ENCODE measurements around the gene PRRT3.

The PRRT3 gene

DNA sequence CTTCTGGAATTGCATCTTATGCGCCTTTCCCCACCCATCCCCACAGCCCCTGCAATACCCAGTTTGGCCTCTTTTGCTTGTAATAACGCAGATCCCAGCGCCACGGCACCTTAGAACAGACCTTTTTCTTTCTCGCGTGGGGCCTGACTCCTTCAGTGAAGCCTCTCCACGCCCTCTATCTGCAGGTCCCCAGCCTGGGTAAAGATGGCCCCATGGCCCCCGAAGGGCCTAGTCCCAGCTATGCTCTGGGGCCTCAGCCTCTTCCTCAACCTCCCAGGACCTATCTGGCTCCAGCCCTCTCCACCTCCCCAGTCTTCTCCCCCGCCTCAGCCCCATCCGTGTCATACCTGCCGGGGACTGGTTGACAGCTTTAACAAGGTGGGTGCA is 18.0 kb downstream of the PRRT3 start:
- H3F3A ChIP-seq (ENCODE audit: insufficient read depth), result 0 out of 2 replicates have a peak, but pooled peaks cover 4% of the 10 kb centered on the region
- H3K79me2 ChIP-seq (ENCODE audit: insufficient read depth, low read length), result no peaks in the 10 kb centered on the region
- TF ChIP-seq, protein P1, sequence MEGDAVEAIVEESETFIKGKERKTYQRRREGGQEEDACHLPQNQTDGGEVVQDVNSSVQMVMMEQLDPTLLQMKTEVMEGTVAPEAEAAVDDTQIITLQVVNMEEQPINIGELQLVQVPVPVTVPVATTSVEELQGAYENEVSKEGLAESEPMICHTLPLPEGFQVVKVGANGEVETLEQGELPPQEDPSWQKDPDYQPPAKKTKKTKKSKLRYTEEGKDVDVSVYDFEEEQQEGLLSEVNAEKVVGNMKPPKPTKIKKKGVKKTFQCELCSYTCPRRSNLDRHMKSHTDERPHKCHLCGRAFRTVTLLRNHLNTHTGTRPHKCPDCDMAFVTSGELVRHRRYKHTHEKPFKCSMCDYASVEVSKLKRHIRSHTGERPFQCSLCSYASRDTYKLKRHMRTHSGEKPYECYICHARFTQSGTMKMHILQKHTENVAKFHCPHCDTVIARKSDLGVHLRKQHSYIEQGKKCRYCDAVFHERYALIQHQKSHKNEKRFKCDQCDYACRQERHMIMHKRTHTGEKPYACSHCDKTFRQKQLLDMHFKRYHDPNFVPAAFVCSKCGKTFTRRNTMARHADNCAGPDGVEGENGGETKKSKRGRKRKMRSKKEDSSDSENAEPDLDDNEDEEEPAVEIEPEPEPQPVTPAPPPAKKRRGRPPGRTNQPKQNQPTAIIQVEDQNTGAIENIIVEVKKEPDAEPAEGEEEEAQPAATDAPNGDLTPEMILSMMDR (IDR thresholded peaks at IDR 0.05; ENCODE audit: insufficient read depth, low read length, poor library complexity, severe bottlenecking), result peak; percentile 10
- no peak for TF ChIP-seq EZH2phosphoT487 (conservative IDR thresholded peaks at IDR 0.05; ENCODE audit: low read length)
- H3K9me2 ChIP-seq (replicated peaks; ENCODE audit: insufficient read depth, low read length), result no peaks in the 10 kb centered on the region
- H3K36me3 ChIP-seq (ENCODE audit: low read length), result no peaks in the 10 kb centered on the region
- peak overlapping the region; percentile 86 for H2AFZ ChIP-seq (ENCODE audit: low read depth, low read length, severe bottlenecking)
- no peaks in the 10 kb centered on the region for H3K27me3 ChIP-seq (ENCODE audit: low read length)
- no peaks in the 10 kb centered on the region for H3K9me3 ChIP-seq (ENCODE audit: insufficient read depth, low read length)
- H3K4me3 ChIP-seq (ENCODE audit: insufficient read depth, low read length, poor library complexity, severe bottlenecking), result peak overlapping the region; percentile 74
- peak overlapping the region; percentile 74 for H3K9ac ChIP-seq (ENCODE audit: low read length)
- H4K20me1 ChIP-seq (ENCODE audit: low read depth, low read length), result no peaks in the 10 kb centered on the region
- H3K4me2 ChIP-seq (ENCODE audit: low read depth, low read length, poor library complexity, severe bottlenecking), result peak overlapping the region; percentile 82
- peak overlapping the region; percentile 53 for H3K27ac ChIP-seq (ENCODE audit: low read depth, low read length)

DNA sequence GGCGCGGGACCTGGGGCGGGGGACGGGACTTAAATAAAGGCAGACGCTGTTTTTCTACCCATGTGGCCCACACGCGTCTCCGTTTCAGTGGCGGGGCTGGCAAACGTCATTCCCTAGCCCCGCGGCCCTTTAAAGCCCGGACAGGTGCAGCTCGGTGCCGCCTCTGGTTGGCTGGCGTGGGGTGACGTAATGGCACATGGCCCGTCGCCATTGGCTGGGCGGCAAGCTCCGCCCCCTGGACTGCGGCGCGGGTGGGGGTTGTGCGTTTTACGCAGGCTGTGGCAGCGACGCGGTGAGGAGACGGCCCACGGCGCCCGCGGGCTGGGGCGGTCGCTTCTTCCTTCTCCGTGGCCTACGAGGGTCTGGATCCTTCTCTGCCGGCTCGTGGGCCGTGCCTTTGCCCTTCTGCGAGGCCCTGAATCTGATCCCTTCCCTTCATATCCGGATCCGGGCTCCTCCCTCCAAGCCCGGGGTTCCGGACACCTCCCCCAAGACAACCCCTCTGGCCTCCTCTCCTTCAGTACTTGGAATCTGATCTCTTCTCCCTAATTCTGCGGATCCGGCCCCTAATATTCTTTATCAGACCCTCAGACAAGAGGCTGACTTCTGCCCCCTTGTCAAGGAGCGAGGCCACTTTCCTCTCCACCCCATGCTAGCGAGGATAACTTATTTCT is 18.5 kb downstream of the PRRT3 start, which contains the start of gene CRELD1:
Gene CRELD1 (plus strand): TSS at position 274 of the 674 bp plus-strand sequence. CDS start 605 bp downstream, outside the sequence.
- Histone ChIP-seq H3K9ac (ENCODE audit: low read length) (peak within 1 kb of the TSS; percentile 74), H2AFZ (ENCODE audit: low read depth, low read length, severe bottlenecking) (peak within 1 kb of the TSS; percentile 86), H3K27me3 (ENCODE audit: low read length) (no peaks in the 10 kb centered on the region), H3F3A (ENCODE audit: insufficient read depth) (0 out of 2 replicates have a peak, but pooled peaks cover 4% of the 10 kb centered on the region), H4K20me1 (ENCODE audit: low read depth, low read length) (no peaks in the 10 kb centered on the region), H3K4me3 (ENCODE audit: insufficient read depth, low read length, poor library complexity, severe bottlenecking) (peak within 1 kb of the TSS; percentile 74), H3K4me2 (ENCODE audit: low read depth, low read length, poor library complexity, severe bottlenecking) (peak within 1 kb of the TSS; percentile 82), H3K9me2 (replicated peaks; ENCODE audit: insufficient read depth, low read length) (no peaks in the 10 kb centered on the region), H3K9me3 (ENCODE audit: insufficient read depth, low read length) (no peaks in the 10 kb centered on the region), H3K79me2 (ENCODE audit: insufficient read depth, low read length) (no peaks in the 10 kb centered on the region), H3K27ac (ENCODE audit: low read depth, low read length) (peak within 1 kb of the TSS; percentile 64), H3K36me3 (ENCODE audit: low read length) (no peaks in the 10 kb centered on the region)
- TF ChIP-seq EZH2phosphoT487 (conservative IDR thresholded peaks at IDR 0.05; ENCODE audit: low read length), result no peak
- TF ChIP-seq, protein P1 (IDR thresholded peaks at IDR 0.05; ENCODE audit: insufficient read depth, low read length, poor library complexity, severe bottlenecking), result no peak

GRCh38 chr3:9932843-9933560 is 19.2 kb downstream of the PRRT3 start:
- TF ChIP-seq, protein P1 (IDR thresholded peaks at IDR 0.05; ENCODE audit: insufficient read depth, low read length, poor library complexity, severe bottlenecking), result peak; percentile 65
- no peak for TF ChIP-seq EZH2phosphoT487 (conservative IDR thresholded peaks at IDR 0.05; ENCODE audit: low read length)
- no peaks in the 10 kb centered on the region for H3K79me2 ChIP-seq (ENCODE audit: insufficient read depth, low read length)
- no peaks in the 10 kb centered on the region for H4K20me1 ChIP-seq (ENCODE audit: low read depth, low read length)
- H3F3A ChIP-seq (ENCODE audit: insufficient read depth), result 0 out of 2 replicates have a peak, but pooled peaks cover 4% of the 10 kb centered on the region
- no peaks in the 10 kb centered on the region for H3K9me2 ChIP-seq (replicated peaks; ENCODE audit: insufficient read depth, low read length)
- H3K9ac ChIP-seq (ENCODE audit: low read length), result peak overlapping the region; percentile 74
- no peaks in the 10 kb centered on the region for H3K36me3 ChIP-seq (ENCODE audit: low read length)
- peak overlapping the region; percentile 74 for H3K4me3 ChIP-seq (ENCODE audit: insufficient read depth, low read length, poor library complexity, severe bottlenecking)
- H3K27me3 ChIP-seq (ENCODE audit: low read length), result no peaks in the 10 kb centered on the region
- no peaks in the 10 kb centered on the region for H3K9me3 ChIP-seq (ENCODE audit: insufficient read depth, low read length)
- peak overlapping the region; percentile 64 for H3K27ac ChIP-seq (ENCODE audit: low read depth, low read length)
- peak overlapping the region; percentile 69 for H3K4me2 ChIP-seq (ENCODE audit: low read depth, low read length, poor library complexity, severe bottlenecking)
- peak overlapping the region; percentile 83 for H2AFZ ChIP-seq (ENCODE audit: low read depth, low read length, severe bottlenecking)
